RPMI7951 (cell line): ENCODE results near the gene PJA2. TPM values are rescaled to one million over a fixed set of nuclear protein-coding genes. Genes with fewer than 3 reads are reported as not detected.
"Not testable (repeated sequence)": the region's sequence is repeated elsewhere in the genome, so short reads cannot be mapped to it uniquely, and the experiment has no call there.

Experiments
- DNase-seq: peaks from one replicate; pipeline ENCODE4 v3.0.0-alpha.2; 2012; ENCODE audit warnings: low read depth
- total RNA-seq: library from RNA; depleted of rRNA; stranded (reverse); fragments of >200 nt; shearing (Covaris generic); gene quantifications from 2 replicates; pipeline ENCODE4 v1.2.3, GENCODE V29; 2014; rRNA removed

Gene PJA2, protein sequence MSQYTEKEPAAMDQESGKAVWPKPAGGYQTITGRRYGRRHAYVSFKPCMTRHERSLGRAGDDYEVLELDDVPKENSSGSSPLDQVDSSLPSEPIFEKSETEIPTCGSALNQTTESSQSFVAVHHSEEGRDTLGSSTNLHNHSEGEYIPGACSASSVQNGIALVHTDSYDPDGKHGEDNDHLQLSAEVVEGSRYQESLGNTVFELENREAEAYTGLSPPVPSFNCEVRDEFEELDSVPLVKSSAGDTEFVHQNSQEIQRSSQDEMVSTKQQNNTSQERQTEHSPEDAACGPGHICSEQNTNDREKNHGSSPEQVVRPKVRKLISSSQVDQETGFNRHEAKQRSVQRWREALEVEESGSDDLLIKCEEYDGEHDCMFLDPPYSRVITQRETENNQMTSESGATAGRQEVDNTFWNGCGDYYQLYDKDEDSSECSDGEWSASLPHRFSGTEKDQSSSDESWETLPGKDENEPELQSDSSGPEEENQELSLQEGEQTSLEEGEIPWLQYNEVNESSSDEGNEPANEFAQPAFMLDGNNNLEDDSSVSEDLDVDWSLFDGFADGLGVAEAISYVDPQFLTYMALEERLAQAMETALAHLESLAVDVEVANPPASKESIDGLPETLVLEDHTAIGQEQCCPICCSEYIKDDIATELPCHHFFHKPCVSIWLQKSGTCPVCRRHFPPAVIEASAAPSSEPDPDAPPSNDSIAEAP
- 50.0 and 55.8 TPM in 2 replicates for total RNA-seq

DNA sequence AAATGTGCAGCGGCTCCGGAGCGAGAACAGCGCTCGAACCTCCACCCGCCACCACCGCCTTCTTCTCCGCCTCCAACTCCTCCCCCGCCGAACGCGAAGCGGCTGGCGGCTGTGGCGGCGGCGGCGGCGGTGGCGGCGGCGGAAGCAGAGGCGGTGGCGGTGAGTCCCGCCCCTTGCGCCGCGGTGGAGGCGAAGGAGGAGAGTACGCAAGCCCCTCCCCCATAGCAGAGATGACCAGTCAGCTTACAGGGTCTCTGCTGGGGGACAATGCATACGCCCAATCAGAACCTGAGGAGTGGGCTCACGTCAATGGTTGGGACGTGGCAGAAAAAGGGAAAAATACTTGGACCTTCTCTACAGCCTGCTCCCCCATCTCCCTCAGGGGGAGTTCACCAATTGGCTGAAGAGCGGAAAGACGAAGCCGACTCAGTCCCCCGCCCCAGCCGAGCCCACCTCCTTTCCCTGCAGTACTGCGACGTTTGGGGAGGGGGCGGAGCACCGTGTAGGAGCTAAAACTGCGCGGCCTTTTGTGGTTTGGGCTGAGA, at the start of gene PJA2:
PJA2 (minus strand) TSS at position 131 of the 545 bp plus-strand sequence. CDS start 26,541 bp downstream, outside the sequence.
- DNase-seq: peak; percentile 99

DNA sequence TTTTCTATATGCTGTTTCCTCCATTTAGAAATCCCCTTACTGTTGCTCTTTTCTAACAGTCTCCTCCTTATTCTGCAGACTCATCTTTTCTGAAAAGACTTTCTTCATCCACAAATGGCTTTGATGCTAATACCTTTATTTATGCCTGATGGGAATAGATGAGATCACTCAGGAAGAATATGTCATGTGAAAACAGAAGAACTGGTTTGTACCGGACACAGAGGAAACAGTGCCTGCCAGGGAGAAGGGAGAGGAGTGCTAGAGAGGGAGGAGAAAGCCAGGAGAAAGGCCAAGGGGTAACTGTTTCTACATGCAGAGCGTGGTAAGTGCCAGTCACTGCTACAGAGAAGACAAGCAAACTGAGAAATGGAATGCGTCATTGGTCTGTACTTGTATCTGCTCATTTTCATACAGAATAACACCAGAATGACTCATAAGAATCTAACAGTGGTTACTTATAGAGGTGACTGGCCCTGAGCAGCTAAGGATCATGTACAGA, 45.9 kb upstream of the PJA2 start:
- DNase-seq: peak; percentile 86

DNA sequence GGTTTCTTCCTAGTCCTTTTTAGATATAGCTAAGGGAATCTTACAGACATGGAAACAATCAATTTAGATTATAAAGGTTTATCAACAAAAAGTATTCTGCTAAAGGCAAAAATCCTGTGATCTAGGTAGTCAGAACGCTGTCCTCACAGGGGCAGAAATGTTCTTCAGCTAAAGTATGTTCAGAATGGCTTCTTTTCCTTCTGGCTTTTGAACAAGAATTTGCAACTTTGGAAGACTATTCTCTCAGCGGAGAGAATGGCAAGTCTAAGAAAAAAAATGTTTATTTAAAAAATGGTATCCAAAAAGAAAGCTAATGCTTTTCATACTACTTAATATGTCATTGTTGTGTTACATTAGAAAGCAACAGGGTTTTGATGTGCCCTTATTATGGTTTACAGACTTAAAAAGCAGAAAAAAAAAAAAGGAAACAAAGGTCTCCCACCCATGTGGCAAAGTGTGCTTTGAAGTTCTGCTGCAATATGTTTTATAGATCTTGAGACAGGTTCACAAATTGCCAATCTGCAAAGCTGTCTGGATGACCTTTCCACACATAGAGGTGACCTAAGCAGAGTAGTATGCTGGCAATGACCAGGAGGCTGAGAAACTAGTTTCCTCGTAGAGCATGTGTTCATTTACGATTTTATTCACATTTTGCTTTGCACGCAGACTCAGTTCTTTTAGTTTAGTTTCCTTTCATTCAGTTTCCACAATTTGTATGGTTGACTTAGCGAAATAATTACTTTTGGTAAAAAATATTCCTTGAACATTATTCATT, 45.1 kb upstream of the PJA2 start:
- DNase-seq: peak; percentile 9

DNA sequence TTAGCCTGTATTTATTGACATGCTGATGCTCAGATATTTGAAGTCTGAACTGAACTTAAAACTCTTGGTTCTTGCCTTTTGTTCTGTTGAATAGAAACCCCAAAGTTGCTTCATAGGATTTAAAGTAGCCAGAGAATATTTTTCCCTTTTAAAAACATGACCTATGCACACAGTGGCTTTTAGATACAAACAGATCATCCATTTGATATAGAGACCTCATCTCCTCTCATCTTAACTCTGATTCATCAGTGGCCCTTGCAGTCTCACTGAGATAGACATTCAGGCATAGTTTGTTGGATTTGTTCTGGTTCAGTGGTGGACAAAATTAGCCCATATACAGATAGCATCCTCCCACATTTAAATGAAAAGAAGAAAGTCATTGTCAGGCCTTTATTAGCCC, 43.5 kb upstream of the PJA2 start:
- DNase-seq: peak; percentile 13

DNA sequence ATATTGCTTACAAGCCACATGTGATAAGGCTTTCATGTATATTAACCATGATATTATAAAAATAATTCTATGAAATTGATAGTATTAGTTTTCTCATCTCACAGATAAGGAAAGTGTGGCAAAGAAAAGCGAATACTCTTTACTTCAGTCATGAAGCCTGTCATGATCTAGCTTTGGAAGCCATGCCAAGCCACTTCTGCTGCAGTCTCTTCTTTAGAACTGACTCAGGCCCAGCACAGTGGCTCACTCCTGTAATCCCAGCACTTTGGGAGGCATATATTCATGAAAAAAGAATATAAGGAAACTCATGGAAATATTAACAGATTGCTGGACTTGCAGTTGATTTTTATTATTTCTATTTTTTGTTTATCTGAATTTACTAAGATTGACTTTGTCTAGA, 42.9 kb upstream of the PJA2 start:
- no peak for DNase-seq

DNA sequence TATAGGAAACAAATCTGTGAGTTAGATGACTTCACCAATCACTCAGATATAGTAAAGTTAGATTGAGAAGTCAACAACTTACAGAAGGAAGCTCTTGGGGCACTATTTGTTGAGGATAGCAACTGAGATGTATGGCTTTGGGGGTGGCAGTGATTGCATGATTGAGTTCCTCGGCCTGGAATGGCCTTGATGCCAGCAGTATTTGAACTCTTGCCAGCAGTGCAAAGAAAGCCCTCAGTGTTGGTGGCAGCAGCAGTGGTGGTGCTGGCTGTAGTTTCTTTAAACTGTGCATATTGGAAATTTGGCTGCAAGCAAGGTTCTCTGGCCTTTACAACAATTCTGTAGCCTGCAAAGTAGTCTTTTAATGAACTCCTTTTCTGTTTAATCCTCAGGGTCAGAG, 41.4 kb upstream of the PJA2 start:
- DNase-seq: no peak

DNA sequence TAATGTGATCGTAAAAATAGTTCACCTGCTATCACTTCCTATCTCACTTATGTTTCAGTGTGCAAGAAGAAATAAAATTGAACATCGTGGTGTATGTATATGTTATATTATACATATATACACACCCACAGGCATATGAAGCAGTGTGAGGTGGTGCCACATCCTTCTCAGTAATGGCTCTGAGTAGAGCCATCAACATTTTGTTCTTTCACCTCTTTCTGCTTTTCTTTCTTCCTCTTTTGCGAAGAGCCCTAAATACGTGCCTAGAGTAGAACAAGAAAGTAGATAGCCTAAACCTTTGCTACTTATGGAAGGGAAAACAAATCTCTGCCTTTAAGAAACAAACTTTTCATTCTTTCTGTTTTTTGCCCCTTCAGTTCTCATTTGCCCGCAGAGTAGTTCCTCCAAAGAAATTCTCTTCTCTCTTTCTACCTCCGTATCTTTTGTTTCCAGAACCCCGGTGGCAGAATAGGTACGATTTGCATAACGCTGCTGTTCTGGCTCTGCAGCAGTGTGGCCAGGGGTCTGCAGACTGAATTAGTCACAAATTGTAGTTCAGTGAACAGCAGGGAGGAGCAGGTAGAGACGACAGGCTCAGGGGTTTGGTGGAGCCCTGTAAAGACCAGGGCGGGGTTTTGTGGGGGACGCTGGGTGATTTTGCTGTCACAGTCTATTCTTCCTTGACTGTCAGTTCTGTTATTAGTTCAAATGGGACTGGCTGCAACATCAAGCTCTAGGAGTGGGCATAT, 40.5 kb upstream of the PJA2 start:
- no peak for DNase-seq

DNA sequence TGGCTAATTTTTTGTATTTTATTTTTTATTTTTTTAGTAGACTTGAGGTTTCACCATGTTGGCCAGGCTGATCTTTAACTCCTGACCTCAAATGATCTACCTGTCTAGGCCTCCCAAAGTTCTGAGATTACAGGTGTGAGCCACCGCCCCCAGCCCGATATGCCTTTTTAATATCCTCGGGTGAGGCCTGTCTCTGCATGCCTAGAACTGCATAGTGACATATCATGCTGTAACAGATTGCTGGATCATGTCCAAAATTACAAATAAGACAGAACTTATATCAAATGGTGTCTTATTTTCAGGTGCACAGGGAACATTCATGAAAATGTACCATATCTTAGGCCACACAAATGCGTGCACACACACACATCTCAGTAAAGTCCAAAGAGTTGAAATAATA, 39.1 kb upstream of the PJA2 start:
- no peak for DNase-seq

DNA sequence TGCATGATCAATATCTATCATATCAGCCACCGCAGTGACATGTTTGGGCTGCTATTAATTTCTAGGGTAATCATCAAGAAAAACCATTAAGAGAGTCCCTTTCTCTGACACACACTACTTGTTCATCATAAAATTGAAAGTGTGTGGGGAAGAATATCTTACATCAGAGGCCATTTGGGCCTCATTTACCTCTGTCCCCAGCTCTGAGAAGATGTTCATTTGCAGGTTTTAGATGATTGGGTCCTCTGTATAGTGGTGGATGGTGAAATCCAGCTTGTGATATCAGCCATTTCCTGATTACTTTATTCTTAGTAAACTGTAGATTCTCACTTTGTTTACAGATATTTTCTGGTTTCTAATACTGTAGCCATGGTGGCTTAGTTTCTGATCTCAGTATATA, 29.8 kb upstream of the PJA2 start:
- no peak for DNase-seq

DNA sequence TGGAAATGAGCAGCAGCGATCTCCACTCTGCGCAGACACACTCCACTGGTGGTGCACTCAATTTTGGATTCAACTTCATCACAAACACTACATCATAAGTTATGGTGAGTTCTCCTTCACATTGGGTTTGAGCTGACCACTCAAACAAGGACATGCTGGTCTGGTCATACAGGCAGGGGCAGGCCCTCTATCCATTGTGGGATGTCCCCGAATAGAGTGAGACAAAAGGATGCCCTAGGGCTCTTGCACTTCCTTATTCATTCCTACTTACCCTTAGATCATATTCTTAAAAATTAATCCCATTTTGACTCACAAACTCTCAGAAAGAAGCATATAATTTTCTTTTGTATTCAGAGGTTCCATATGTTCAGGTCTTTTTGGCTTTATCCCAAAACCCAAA, 16.3 kb upstream of the PJA2 start:
- DNase-seq: no peak

DNA sequence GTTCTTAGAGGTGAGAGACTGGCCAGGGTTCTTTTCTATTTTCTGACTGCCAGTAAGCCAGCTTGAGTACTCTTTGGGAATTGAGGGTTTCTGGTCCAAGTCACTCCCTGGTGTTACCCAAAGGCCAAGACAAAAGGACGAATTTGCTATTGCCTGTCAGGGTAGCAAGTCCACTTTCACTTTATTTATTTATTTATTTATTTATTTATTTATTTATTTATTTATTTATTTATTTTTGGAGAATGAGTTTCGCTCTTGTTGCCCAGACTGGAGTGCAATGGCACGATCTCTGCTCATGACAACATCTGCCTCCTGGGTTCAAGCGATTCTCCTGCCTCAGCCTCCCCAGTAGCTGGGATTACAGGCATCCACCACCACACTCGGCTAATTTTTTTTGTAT, 15.7 kb upstream of the PJA2 start:
- not testable (repeated sequence) for DNase-seq

DNA sequence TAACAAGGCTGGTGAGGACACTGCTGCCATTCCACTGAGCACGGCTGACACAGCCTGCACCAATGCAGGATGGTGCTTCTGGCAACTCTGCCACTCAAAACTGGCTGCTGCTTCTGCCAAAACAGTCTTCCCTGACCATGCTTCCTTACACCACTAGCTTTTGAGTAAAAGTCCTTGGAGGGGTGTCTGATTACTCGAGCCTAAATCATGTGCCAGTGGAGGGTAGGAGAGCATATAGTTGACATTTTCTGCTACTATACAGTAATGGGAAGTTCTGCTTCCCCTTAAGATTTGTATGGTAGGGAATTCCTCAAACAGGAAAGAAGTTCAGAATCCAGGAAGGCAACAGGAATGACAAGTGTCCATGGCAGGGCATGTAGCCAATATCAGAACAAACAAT, 12.2 kb upstream of the PJA2 start:
- no peak for DNase-seq

DNA sequence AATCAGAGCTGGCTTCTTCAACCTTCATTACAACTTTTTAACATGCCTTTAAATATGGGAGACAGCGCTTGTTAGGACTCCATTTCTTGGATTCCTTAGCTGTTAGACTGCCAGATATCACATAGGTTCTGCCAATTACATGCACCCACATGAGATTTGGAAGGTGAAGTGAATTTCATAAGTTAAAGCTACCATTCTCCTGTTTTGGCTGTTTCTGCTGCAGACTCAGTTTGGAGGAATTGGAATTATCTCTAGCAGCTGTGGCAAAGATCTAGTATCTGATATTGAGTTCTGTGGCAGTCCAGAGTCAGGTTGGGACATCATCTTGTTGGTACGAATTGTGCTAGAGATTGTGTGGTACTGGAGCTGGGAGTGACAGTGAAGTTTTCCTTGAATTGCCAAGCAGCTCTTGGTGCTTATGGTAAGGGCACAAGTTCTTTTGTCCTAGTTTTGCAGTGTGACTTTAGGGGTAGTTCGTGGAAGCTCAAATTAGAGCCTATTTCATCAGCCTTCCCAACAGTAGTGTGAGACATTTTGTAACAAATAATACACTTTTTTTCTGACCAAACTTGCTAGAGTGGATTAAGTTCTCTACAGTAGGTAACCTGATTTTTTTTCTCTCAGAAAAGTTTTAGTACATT, 9.1 kb upstream of the PJA2 start:
- DNase-seq: no peak

DNA sequence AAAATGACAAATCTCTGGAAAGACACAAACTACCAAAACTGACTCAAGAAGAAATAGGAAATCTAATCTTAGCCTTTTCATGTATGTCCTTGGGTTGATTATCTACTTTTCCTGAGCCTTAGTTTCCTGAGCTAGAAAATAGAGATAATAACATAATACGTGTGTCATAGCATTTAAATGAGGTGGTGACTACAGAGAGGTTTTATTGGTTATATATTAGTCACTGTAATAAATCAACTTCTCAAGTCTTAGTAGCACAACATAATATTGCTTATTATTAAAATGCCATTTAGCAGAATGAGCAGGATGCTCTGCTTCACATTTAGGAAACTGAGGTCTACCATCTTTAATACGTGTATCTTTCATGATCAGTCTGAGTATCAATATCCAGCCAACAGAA, 7.1 kb upstream of the PJA2 start:
- no peak for DNase-seq

DNA sequence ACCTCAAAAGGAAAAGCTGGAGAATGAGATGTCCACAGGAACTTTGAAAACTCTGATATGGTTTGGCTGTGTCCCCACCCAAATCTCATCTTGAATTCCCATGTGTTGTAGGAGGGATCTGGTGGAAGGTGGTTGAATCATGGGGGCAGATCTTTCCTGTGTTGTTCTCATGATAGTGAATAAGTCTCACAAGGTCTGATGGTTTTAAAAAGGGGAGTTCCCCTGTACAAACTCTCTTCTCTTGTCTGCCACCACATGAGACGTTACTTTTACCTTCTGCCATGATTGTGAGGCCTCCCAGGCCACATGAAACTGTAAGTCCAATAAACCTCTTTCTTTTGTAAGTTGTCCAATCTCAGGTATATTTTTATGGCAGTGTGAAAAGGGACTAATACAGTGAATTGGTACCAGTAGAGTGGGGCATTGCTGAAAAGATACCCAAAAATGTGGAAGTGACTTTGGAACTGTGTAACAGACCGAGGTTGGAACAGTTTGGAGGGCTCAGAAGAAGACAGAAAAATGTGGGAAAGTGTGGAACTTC, 4.2 kb upstream of the PJA2 start:
- DNase-seq: not testable (repeated sequence)

DNA sequence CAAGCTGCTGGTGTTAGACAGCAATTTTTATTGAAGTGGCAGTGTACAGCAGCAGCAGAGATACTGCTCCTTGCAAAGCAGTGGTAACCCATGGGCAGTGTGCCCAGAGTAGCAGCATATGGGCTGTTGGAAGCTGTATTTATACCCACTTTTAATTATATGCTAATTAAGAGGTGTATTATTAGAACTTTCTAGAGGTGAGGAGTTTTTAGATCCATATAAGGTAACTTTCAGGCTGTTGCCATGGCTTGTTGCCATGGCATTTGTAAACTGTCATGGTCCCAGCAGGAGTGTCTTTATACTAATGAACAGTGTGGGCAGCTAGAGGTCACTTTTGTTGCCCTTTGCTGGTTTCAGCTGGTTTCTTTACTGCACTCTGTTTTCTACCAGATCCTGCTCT, 3.7 kb upstream of the PJA2 start:
- peak; percentile 74 for DNase-seq

DNA sequence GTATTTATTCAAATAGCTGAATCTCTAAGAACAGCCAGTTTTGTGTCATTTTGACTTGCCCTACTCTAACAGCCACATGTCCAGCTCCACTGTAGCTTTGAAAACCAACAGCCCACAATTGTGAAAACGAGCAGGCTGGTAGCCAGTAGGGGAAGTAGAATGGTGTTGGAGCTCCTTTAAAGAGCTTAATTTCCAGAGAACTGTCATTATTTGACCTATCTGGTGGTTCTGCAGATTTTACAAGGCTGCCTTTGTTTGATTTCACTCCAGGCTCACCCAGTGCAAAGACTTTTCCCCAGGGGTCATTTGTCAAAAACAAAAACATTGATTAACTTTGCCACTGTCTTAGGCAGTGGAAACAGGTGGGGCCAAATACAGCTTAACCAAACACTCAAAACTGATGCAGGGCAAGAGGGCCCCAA, 3.2 kb upstream of the PJA2 start:
- no peak for DNase-seq

DNA sequence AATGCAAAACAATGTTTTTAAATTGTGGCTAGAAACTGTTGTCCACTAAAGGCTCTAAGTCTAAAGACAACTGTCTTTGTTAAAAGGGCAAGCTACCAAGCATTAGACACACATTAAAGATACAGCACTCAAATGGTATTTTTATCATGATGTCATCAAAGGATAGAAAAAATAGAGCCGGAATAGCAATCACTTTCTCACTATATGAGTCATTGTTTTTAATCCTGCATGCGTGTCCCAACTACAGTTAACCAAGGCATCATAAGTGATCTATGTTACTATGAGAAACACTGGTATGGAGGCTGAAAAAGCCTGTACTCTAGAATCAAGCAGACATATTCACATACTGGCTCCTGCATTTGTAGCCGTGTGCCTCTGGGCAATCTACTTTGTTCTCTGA, 1.9 kb upstream of the PJA2 start:
- DNase-seq: peak; percentile 79

DNA sequence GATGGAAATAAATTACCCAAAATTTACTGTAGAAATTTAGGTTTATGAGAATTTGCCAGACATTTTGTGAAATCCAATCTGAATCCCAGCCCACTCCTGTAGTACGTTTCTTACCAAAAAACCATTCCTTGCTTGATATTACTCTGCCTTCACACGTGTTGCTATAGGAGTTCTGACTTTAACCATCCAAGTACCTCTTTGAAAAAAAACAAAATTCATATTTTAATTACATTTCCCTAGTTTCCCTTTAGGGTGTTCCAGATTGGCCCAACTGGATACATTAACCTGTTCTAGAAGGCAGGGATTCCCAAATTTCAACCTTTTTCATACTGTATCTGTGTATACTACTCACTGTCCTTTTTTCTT, 1.4 kb upstream of the PJA2 start:
- DNase-seq: no peak

DNA sequence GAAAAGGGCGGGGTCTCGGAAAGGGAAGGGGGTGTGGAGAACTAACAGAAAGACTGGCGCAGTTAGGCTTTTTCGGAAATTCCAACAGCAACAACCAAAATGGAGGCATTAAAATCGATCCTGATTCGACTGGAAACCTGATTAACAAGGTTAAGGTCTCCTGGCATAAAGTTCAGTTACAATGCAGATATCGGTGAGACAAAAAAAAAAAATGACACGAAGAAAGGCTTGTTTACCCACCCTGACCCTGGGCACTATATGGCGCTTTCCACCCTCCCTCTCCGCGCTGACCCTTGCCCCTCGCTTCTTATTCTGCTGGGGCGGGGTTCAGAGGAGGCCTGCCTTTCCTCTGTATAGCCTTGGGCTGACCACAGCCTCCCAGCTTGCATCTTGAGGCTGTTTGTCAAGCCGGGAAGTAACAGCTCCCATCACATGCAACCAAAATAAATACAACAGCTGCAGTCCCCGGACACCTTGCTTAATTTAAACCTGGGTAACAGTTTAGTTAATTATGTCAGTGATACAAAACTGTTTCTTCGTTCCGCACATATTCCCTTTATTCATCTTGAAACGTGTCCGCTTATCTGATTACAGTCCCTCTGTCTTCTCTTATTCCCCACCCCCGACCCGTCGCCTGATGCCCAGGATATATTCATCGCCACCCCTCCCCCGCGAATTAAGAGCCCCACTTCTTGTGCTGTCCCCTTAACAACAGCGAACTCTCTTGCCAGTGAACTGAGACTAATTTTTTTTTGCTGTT, 795 bp upstream of the PJA2 start:
- peak; percentile 84 for DNase-seq
